ENCODE results near the gene HS3ST3B1.

Gene HS3ST3B1

GRCh38 chr17:14321476-14321949 is 20.6 kb downstream of the HS3ST3B1 start:
- DNase-seq: no peak

GRCh38 chr17:14321980-14322776 is 21.3 kb downstream of the HS3ST3B1 start:
- no peak for DNase-seq

GRCh38 chr17:14323522-14323981 is 22.7 kb downstream of the HS3ST3B1 start:
- no peak for DNase-seq

- DNase-seq: no peak
Measured at GRCh38 chr17:14325618-14326167, 24.8 kb downstream of the HS3ST3B1 start.

GRCh38 chr17:14329900-14330491 is 29.1 kb downstream of the HS3ST3B1 start:
- no peak for DNase-seq

GRCh38 chr17:14330492-14330962 is 29.6 kb downstream of the HS3ST3B1 start:
- DNase-seq: peak in 1 of 14 donors; percentile 53

GRCh38 chr17:14331225-14331981 is 30.5 kb downstream of the HS3ST3B1 start:
- no peak for DNase-seq

- DNase-seq: no peak
Measured at GRCh38 chr17:14331982-14332298, 31.1 kb downstream of the HS3ST3B1 start.

- no peak for DNase-seq
Measured at GRCh38 chr17:14332331-14332730, 31.4 kb downstream of the HS3ST3B1 start.

- no peak for DNase-seq
Measured at GRCh38 chr17:14333506-14333905, 32.6 kb downstream of the HS3ST3B1 start.

GRCh38 chr17:14334276-14334840 is 33.5 kb downstream of the HS3ST3B1 start:
- no peak for DNase-seq

GRCh38 chr17:14334919-14335318 is 34.0 kb downstream of the HS3ST3B1 start:
- no peak for DNase-seq

- no peak for DNase-seq
Measured at GRCh38 chr17:14336418-14336817, 35.5 kb downstream of the HS3ST3B1 start.

GRCh38 chr17:14337596-14338079 is 36.8 kb downstream of the HS3ST3B1 start:
- DNase-seq: no peak

- DNase-seq: no peak
Measured at GRCh38 chr17:14340857-14341754, 40.2 kb downstream of the HS3ST3B1 start.

- DNase-seq: no peak
Measured at GRCh38 chr17:14341866-14342265, 41.0 kb downstream of the HS3ST3B1 start.

- no peak for DNase-seq
Measured at GRCh38 chr17:14346801-14347200, 45.9 kb downstream of the HS3ST3B1 start.

- DNase-seq: no peak
Measured at GRCh38 chr17:14351493-14351892, 50.6 kb downstream of the HS3ST3B1 start.

- no peak for DNase-seq
Measured at GRCh38 chr17:14352136-14352535, 51.3 kb downstream of the HS3ST3B1 start.

GRCh38 chr17:14353861-14354474 is 53.1 kb downstream of the HS3ST3B1 start:
- DNase-seq: no peak

GRCh38 chr17:14354807-14355206 is 53.9 kb downstream of the HS3ST3B1 start:
- DNase-seq: no peak
